HG03045 (cell line): ENCODE measurements around the gene CFD.
"Not testable (repeated sequence)": the region's sequence is repeated elsewhere in the genome, so short reads cannot be mapped to it uniquely, and the experiment has no call there.

Experiments used
- ATAC-seq: cut with Tn5 transposase; IDR thresholded peaks from one replicate; pipeline ENCODE4 v1.9.1; 2021; ENCODE audit warnings: mild to moderate bottlenecking, moderate library complexity; ENCODE audit not compliant: unreplicated experiment

Gene CFD

GRCh38 chr19:870963-871401 is 11.5 kb downstream of the CFD start:
- ATAC-seq = no peak

GRCh38 chr19:871446-872265 is 12.2 kb downstream of the CFD start:
- ATAC-seq = no peak

GRCh38 chr19:872266-872951 is 12.9 kb downstream of the CFD start:
- ATAC-seq = no peak

GRCh38 chr19:873084-873483 is 13.6 kb downstream of the CFD start:
- ATAC-seq = no peak

GRCh38 chr19:873561-874041 is 14.1 kb downstream of the CFD start:
- no peak for ATAC-seq

GRCh38 chr19:875265-875879 is 15.9 kb downstream of the CFD start:
- no peak for ATAC-seq

- ATAC-seq = no peak
Observed at GRCh38 chr19:876089-876488, 16.6 kb downstream of the CFD start.

- no peak for ATAC-seq
Observed at GRCh38 chr19:876780-877314, 17.4 kb downstream of the CFD start.

- ATAC-seq = not testable (repeated sequence)
Observed at GRCh38 chr19:877992-878660, 18.7 kb downstream of the CFD start.

GRCh38 chr19:878751-879561 is 19.5 kb downstream of the CFD start:
- not testable (repeated sequence) for ATAC-seq

GRCh38 chr19:879711-880438 is 20.4 kb downstream of the CFD start:
- no peak for ATAC-seq

- ATAC-seq = no peak
Observed at GRCh38 chr19:881385-882071, 22.1 kb downstream of the CFD start.

GRCh38 chr19:882871-883497 is 23.5 kb downstream of the CFD start:
- no peak for ATAC-seq

GRCh38 chr19:883661-884211 is 24.3 kb downstream of the CFD start:
- no peak for ATAC-seq

- no peak for ATAC-seq
Observed at GRCh38 chr19:884420-885211, 25.2 kb downstream of the CFD start.

- ATAC-seq = no peak
Observed at GRCh38 chr19:885536-886224, 26.2 kb downstream of the CFD start.

- no peak for ATAC-seq
Observed at GRCh38 chr19:887072-887471, 27.6 kb downstream of the CFD start.
